Loucy (cell line): Measurements from ENCODE around the gene CELSR2.

ENCODE experiments used
- EZH2phosphoT487 ChIP-seq: fragments of 200-600 bp; IDR thresholded peaks from 2 replicates; pipeline ENCODE4 v1.6.1; 2018; ENCODE audit warnings: antibody characterized with exemption, mild to moderate bottlenecking, moderate library complexity, borderline replicate concordance
- TF ChIP-seq, protein P1 (sequence below): fragments of 200-600 bp; sonication (generic); conservative IDR thresholded peaks from 2 replicates; pipeline ENCODE4 v1.5.1; 2014; ENCODE audit warnings: mild to moderate bottlenecking, antibody characterized with exemption, low read length

DNA sequence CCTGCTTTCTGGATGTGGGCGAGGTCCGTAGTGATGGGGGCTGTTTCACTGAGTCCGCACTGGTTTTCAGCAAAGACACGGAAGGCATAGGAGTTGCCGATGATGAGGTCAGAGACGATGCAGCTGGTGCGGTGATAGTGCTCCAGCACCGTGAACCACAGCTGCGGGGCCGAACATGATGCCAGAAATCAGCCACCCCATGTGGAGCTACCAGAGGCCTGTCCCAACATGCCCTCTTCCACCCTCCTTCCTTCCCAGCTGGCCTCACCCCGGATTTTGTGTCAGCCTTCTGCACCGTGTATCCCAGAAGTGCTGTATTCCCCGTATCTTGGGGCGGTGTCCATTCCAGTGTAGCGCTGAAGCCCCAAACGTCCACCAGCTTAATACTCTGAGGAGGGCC lies 47.4 kb downstream of the CELSR2 start:
- TF ChIP-seq EZH2phosphoT487: no peak
- TF ChIP-seq, protein P1, sequence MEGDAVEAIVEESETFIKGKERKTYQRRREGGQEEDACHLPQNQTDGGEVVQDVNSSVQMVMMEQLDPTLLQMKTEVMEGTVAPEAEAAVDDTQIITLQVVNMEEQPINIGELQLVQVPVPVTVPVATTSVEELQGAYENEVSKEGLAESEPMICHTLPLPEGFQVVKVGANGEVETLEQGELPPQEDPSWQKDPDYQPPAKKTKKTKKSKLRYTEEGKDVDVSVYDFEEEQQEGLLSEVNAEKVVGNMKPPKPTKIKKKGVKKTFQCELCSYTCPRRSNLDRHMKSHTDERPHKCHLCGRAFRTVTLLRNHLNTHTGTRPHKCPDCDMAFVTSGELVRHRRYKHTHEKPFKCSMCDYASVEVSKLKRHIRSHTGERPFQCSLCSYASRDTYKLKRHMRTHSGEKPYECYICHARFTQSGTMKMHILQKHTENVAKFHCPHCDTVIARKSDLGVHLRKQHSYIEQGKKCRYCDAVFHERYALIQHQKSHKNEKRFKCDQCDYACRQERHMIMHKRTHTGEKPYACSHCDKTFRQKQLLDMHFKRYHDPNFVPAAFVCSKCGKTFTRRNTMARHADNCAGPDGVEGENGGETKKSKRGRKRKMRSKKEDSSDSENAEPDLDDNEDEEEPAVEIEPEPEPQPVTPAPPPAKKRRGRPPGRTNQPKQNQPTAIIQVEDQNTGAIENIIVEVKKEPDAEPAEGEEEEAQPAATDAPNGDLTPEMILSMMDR: no peak
